ENCODE results near the gene DNAI1.
"Not testable (repeated sequence)": the region's sequence is repeated elsewhere in the genome, so short reads cannot be mapped to it uniquely, and the experiment has no call there.

DNAI1 gene

GRCh38 chr9:34458013-34458958, at the start of gene DNAI1, which contains the start of gene FAM219A:
TSS of gene DNAI1 (plus strand) at chr9:34458805. CDS start at chr9:34459006, 201 bp downstream.
TSS of gene FAM219A (minus strand) at chr9:34458570. CDS start at chr9:34458263, 307 bp downstream.
- peak; percentile 99 for DNase-seq

DNA sequence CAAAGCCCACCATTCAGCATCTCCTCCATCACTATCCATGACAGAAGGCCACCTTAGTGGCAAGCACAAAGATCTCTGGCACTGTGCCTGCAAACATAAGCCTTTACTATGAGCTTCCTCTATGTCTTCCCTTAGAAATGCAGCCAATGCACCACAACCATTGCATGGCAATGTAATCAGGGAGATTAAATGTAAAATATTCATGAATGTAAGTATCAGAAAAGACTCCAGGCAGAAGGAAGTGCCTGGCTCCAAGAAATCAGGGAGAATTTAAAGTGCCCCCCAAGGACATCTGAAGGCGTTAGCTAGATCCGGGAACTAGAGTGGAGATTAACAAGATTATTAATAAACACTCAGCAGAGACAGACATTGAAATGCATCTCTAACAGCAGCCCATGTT, 49.5 kb upstream of the DNAI1 start:
- no peak for DNase-seq

DNA sequence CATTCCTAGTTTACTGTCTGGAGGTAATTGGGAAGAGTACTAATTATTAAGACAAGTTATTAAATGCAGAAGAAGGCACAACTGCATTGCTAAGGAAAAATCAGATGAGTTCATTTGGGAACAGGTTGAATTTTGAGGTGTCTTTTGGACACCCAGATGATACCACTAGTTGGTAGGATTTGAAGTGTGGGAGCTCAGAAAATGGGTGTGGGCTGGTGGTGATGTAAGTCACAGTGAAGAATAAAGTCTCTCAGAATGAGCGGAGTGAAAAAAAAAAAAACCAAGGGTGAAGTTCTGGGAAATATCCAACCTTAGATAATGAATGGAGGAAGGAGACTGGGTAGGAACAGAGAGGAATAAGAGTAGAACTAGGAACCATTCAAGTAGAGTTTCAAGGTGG, 46.3 kb upstream of the DNAI1 start:
- DNase-seq, result no peak

DNA sequence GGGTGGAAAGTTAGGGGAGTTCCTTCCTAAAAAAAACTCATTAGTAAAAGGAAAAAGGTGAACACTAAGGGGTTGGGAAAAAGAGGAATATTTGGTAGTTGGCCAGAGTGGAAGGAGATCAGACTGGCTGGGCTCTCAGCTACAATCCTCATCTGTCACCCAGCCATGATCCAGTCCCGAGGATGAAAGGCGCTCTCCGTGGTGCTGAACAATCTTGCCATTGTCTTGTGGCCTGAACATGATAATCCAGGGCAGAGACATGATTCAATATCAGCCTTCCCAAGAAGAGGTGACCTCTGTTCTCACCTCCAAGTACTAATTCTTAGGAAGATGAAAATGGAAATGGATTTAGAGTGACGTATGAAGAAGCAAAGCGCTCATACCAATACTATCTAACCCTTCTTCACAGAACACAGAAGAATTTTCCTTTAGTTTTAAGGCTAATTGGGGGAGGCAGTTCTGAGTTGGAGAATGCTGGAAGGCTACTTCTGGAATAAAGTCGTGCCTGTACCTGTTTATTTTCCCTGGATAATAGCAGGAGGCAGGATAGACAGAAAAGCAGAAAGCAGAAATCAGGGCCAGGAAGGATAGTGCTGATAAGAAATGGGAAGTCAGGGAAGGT, 45.3 kb upstream of the DNAI1 start:
- DNase-seq, result peak; percentile 13

GRCh38 chr9:34417734-34418133, 40.9 kb upstream of the DNAI1 start:
- DNase-seq, result no peak

DNA sequence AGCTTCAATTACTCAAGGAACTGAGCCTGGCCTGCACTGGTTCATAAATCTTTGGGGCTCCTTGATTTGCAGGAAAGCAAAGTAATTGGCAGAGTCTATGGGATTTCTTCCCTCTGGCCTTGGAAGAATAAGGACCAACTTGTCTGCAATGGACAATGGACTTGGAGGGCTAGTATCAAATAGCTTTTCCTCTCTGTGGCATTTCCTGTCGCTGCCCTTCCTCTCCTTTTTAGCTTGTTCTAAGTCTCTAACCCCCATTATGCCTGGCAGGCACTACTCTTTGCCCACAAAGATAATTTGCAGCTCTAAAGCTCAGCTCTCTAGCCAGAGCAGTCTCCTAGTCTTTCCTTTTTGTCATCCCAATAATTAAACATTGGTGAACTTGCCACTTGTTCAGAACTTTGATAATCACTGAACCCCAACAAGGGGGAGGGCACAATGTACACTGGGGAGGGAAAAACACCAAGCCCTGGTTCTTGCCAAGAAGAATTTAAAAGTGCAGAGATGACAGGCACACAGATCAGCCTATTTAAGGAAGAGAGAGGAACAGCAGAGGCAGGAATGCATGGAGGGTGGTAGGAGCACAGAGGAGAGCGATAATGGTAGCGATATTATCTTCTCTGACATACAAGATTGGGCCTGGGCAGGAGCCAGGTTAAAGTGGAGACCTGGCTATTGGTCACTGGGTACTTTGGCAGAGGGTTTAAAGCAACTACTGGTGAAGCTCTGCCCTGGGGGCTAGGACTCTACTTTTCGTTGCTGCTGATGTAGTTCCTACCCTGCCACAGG, 38.7 kb upstream of the DNAI1 start:
- DNase-seq, result no peak

GRCh38 chr9:34426347-34427074, 32.1 kb upstream of the DNAI1 start:
- DNase-seq, result no peak

DNA sequence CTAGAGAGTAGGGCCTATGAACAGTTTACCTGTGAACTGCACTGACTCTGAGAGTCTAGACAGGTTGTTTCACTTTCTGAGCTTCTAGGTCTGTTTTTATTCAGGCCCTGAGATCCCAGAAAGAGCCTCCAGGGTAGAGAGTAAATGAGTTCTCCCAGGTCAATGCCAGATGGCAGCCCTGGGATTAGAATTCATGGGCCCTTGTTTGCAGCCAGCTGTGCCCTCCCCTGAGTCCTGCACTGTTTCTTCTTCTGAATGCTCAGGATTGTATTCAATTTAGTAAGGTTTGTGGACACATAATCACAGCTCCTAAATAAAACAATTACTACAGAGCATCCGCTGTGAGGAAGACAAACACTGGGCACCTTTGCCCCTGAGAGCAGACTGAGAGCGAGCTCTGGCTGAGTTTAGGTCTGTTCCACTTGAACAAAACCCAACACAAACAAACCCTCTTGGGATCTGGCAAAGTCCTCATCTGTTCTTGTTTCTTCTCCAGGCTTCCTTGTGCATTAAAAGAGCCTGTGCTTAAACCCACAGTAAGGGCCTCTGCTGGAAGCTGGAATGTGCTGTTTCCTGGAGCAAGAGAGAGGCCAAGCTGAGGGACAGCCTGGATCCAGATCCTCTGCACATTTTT, 30.2 kb upstream of the DNAI1 start:
- DNase-seq, result no peak

DNA sequence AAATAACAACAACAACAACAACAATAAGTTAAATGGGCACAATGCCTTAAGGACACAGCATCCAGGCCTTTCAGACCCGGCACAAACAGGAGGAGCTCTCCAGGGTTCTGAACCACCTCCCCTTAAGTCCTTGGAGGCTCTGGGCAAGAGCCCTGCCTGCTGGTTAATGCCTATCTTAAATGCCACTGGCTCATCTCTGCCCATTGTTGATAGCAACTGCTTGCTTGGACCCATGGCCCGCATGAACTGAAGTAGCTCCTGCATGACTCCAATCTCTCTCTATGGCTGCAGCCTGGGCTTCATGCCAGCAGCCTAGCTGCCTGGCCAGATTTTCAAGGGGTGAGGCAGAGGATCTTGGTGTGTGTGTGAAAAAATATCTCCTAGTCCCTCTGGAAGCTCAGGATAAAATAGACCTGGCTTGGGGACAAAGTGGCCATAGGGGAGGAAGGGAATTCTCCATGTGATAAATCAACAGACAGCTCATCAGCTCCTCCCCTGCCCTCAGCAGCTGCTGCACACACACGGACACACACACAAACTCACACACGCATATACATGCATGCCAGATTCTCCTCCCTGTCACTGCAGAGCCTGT, 27.7 kb upstream of the DNAI1 start:
- no peak for DNase-seq

- no peak for DNase-seq
These were observed 26.9 kb upstream of the DNAI1 start for GRCh38 chr9:34431667-34432066.

- peak; percentile 78 for DNase-seq
These were observed 21.3 kb upstream of the DNAI1 start for GRCh38 chr9:34437006-34437925.

DNA sequence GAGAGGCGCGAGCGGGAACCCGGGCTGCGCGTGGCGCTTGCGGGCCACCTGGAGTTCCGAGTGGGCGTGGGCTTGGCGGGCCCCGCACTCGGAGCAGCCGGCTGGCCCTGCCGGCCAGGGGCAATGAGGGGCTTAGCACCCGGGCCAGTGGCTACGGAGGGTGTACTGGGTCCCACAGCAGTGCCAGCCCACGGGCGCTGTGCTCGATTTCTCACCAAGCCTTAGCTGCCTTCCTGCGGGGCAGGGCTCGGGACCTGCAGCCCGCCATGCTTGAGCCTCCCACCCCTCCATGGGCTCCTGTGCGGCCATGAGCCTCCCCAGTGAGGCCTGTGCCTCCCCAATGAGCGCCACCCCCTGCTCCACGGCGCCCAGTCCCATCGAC, 20.7 kb upstream of the DNAI1 start:
- DNase-seq, result not testable (repeated sequence)

- DNase-seq, result not testable (repeated sequence)
These were observed 20.1 kb upstream of the DNAI1 start for GRCh38 chr9:34438465-34438864.

DNA sequence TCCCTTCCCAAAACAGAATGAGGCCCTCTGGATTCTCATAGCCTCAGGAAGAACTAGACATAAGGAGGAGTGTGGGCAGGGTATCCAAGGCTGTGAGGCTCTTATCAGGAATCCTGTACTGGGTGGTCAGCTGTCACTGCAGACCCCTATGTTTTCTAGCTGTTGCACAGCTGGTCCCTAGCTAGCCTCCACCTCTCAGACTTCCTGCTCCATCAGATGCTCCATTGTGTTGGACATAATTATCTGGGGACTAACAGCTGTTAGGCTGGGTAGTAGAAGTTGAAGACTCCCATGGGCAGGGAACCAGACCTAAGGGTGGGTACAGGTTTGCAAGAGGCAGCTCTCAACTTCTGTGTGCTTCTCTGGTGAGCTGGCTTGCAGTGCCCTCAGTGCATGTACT, 18.6 kb upstream of the DNAI1 start:
- no peak for DNase-seq

GRCh38 chr9:34442770-34443169, 15.8 kb upstream of the DNAI1 start:
- DNase-seq, result no peak

DNA sequence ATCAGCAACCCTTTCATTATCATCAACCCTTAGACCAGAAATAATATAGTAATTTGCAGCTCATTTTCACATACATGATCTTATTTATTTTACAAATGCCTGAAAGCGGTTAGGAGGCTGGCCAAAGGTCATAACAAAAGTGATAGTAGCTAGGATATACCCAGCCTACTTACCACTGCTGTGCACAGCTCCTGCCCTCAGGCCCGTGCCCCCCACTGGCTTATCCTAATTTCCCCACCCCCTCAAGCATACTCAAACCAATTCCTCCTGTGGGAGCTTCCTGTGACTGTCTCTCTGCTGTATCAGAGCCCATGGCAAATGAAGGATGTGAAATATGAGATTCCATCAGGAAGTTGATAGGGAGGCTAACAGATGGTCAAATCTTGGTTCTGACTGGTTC, 15.1 kb upstream of the DNAI1 start:
- no peak for DNase-seq

DNA sequence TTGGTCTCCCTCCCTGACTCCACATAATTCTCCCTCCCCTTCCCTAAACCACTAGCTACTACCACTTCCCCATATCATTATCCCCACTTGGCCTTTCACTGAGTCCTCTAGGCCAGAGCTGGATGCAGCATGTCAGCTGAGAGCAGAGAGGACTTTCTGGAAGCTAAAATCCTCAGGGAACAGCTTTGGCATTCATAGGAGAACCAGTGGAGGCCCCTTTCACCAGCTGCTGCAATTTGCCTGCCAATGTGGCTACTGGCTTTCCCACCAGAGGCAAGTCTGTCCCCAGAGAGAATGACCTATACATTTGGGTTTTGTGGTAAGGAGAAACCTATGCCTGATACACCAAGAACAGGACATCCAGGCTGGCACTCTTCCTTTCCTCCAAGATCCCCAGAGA, 14.6 kb upstream of the DNAI1 start:
- no peak for DNase-seq

- DNase-seq, result no peak
These were observed 12.1 kb upstream of the DNAI1 start for GRCh38 chr9:34446468-34446891.

DNA sequence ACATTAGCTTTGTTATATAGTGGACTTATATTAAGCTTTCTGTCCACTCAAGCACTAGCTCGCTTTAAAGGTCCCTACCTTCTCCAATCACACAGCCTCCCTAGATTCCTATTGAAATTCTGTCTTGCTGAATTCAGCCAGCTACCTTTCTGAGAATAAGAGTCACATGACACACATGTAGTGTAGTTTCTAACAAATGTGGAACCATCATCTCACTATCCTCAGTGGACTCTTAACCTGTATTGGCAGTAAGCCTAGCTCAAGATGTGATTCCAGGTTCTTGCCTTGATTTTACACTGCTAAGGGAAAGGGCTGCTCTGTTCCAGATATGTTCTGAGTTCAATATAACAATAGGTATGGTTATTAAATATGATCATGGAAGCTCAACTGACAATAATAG, 11.7 kb upstream of the DNAI1 start:
- DNase-seq, result no peak

DNA sequence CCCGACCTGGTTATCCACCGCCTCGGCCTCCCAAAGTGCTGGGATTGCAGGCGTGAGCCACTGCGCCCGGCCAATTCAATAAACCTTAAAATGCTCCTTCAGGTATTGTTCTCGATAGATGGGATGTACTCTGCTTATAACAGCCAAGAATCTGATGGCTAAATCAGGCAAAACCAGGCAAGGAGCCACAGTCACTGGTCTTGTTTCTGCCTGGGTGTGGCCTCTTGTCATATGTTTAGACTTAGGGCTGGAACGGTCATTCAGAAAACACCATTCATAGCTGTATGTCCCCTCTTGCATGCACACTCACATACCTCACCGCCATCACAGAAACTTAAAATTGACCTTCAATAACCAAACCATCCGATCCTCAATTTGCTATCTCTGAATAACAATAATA, 8.0 kb upstream of the DNAI1 start:
- DNase-seq, result no peak

DNA sequence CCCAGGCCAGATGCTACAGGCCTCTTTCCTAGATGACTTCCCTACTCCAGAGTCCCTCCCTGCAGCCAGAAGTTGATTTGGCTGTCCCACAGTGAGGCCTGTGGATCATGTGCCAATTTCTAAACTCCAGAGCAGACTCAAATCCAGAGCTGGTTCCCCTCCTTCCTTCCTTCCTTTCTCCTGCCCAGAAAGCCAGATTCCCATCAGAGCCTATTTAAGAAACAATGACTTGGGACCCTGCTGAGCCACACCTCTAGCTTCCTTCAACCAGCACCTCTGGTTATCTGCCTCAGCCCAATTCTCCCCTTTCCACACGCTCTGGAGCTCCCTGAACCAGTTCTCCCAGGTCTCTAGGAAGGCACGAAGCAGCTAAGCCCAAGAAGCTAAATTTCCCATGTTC, 7.5 kb upstream of the DNAI1 start:
- no peak for DNase-seq

All from CD4-positive, alpha-beta T cell treated with Interleukin-17A for 1 hour (primary cell).